ENCODE measurements around the gene DUSP12.

Gene DUSP12

DNA sequence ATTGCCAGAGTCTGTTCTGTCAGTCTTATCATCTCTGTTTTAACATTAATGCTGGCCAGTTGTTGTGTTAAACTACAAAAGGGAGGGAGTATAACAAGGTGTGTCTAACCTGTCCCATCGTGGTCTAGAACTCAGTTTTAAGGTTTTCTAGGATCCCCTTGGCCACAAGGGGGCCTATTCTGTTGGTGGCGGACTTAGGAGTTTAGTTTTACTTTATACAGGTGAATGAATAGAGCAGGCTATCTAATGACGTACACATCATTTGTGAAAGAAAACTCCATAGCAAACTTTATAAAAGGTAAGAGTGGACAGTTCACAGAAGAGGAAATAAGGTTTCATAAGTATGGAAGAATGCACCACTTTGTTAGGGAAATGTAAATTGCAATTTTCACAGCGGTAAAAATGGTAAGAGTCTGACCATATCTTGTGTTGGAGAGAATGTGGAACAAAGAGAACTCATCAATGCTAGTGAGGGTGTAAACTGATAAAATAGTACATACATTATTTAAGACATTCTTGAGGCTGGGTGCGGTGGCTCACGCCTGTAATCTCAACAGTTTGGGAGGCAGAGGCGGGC lies 14.0 kb downstream of the DUSP12 start:
- peaks cover 5% of the 10 kb centered on the region for H3K79me1 ChIP-seq (ENCODE audit: low read length)
- no peak overlapping the region for H2BK12ac ChIP-seq (ENCODE audit: low read length)
- H3K79me2 ChIP-seq (ENCODE audit: control insufficient read depth, insufficient read depth, low read length, poor library complexity) = peaks cover 4% of the 10 kb centered on the region
- no peak overlapping the region for H3K14ac ChIP-seq (ENCODE audit: low read length)
- H2BK5ac ChIP-seq (ENCODE audit: low read depth, low read length, poor library complexity) = no peak overlapping the region
- no peak overlapping the region for H2AK5ac ChIP-seq (ENCODE audit: low read length)
- H4K12ac ChIP-seq (ENCODE audit: low read depth, low read length) = no peak overlapping the region
- H3K4me1 ChIP-seq (ENCODE audit: control insufficient read depth in 1 of 2, insufficient read depth in 2 of 2, low read length in 2 of 2) = peaks cover 0 to 1% of the 10 kb centered on the region in 2 experiments
- H3K4me3 ChIP-seq (ENCODE audit: low read depth, low read length) = no peak overlapping the region
- WGBS (ENCODE audit: extremely low coverage, insufficient coverage, insufficient read length) = no CpG with 5 or more reads among the region's 7 CpGs
- no peak overlapping the region for H3K9ac ChIP-seq (ENCODE audit: low read length)
- H4K91ac ChIP-seq (ENCODE audit: low read depth, low read length) = no peak overlapping the region
- no peaks in the 10 kb centered on the region for H3K27me3 ChIP-seq (ENCODE audit: insufficient read depth, low read length)
- no peak overlapping the region for H3K23ac ChIP-seq (ENCODE audit: low read length)
- H2AFZ ChIP-seq (ENCODE audit: insufficient read depth, low read length, poor library complexity) = no peak overlapping the region
- no peak overlapping the region for H3K27ac ChIP-seq (ENCODE audit: low read depth, low read length)
- H3K9me3 ChIP-seq (ENCODE audit: insufficient read depth, low read depth, low read length) = peaks cover 3% of the 10 kb centered on the region
- peaks cover under 1 to 1% of the 10 kb centered on the region in 2 experiments for H3K36me3 ChIP-seq (ENCODE audit: control insufficient read depth in 1 of 2, insufficient read depth in 2 of 2, low read length in 2 of 2)
- H4K8ac ChIP-seq (ENCODE audit: low read depth, low read length) = no peak overlapping the region
- H3K4ac ChIP-seq (ENCODE audit: low read depth, low read length) = no peak overlapping the region
- H3K4me2 ChIP-seq (ENCODE audit: low read length) = no peak overlapping the region
- DNase-seq = peak; percentile 56 to 84
- H3K18ac ChIP-seq (ENCODE audit: low read length) = no peak overlapping the region
- H2BK120ac ChIP-seq (ENCODE audit: insufficient read depth, low read length, poor library complexity) = no peak overlapping the region

- Histone ChIP-seq H3K27ac (ENCODE audit: low read depth, low read length) (peak within 1 kb of the TSS; percentile 6), H3K9ac (ENCODE audit: low read length) (peak within 1 kb of the TSS; percentile 98), H3K79me1 (ENCODE audit: low read length) (peaks cover 5% of the 10 kb centered on the region), H2AFZ (ENCODE audit: insufficient read depth, low read length, poor library complexity) (peak within 1 kb of the TSS; percentile 98), H4K12ac (ENCODE audit: low read depth, low read length) (peak within 1 kb of the TSS; percentile 97), H3K4me2 (ENCODE audit: low read length) (peak within 1 kb of the TSS; percentile 96), H3K18ac (ENCODE audit: low read length) (peak within 1 kb of the TSS; percentile 71), H3K27me3 (ENCODE audit: insufficient read depth, low read length) (no peaks in the 10 kb centered on the region), H3K36me3 (ENCODE audit: control insufficient read depth in 1 of 2, insufficient read depth in 2 of 2, low read length in 2 of 2) (no peaks in the 10 kb centered on the region), H3K4me3 (ENCODE audit: low read depth, low read length) (peak within 1 kb of the TSS; percentile 98), H3K23ac (ENCODE audit: low read length) (peak within 1 kb of the TSS; percentile 30), H2BK120ac (ENCODE audit: insufficient read depth, low read length, poor library complexity) (peak within 1 kb of the TSS; percentile 90), H3K4ac (ENCODE audit: low read depth, low read length) (peak within 1 kb of the TSS; percentile 92), H3K4me1 (ENCODE audit: control insufficient read depth in 1 of 2, insufficient read depth in 2 of 2, low read length in 2 of 2) (peaks cover 0 to 1% of the 10 kb centered on the region in 2 experiments), H2BK12ac (ENCODE audit: low read length) (no peak within 1 kb of the TSS), H3K79me2 (ENCODE audit: control insufficient read depth, insufficient read depth, low read length, poor library complexity) (peaks cover 4% of the 10 kb centered on the region), H4K8ac (ENCODE audit: low read depth, low read length) (peak within 1 kb of the TSS; percentile 86), H2AK5ac (ENCODE audit: low read length) (no peak within 1 kb of the TSS), H3K9me3 (ENCODE audit: insufficient read depth, low read depth, low read length) (peaks cover 3% of the 10 kb centered on the region), H2BK5ac (ENCODE audit: low read depth, low read length, poor library complexity) (peak within 1 kb of the TSS; percentile 71), H4K91ac (ENCODE audit: low read depth, low read length) (peak within 1 kb of the TSS; percentile 79), H3K14ac (ENCODE audit: low read length) (peak within 1 kb of the TSS; percentile 97)
- peak; percentile 73 to 90 for DNase-seq
- WGBS (ENCODE audit: extremely low coverage, insufficient coverage, insufficient read length) = no CpG with 5 or more reads among the region's 35 CpGs
Measured at GRCh38 chr1:161766102-161766981, 16.8 kb downstream of the DUSP12 start, which contains the start of gene ATF6. ATF6 (plus strand) TSS chr1:161766320; CDS start chr1:161766361, 41 bp downstream.

- H3K4me2 ChIP-seq (ENCODE audit: low read length) = no peak overlapping the region
- H4K91ac ChIP-seq (ENCODE audit: low read depth, low read length) = no peak overlapping the region
- H3K79me2 ChIP-seq (ENCODE audit: control insufficient read depth, insufficient read depth, low read length, poor library complexity) = peaks cover 4% of the 10 kb centered on the region
- no peak overlapping the region for H3K9ac ChIP-seq (ENCODE audit: low read length)
- H3K9me3 ChIP-seq (ENCODE audit: insufficient read depth, low read depth, low read length) = peaks cover 3% of the 10 kb centered on the region
- no peak overlapping the region for H3K18ac ChIP-seq (ENCODE audit: low read length)
- H4K8ac ChIP-seq (ENCODE audit: low read depth, low read length) = no peak overlapping the region
- no peak overlapping the region for H3K23ac ChIP-seq (ENCODE audit: low read length)
- H3K27ac ChIP-seq (ENCODE audit: low read depth, low read length) = no peak overlapping the region
- H3K79me1 ChIP-seq (ENCODE audit: low read length) = peaks cover 5% of the 10 kb centered on the region
- DNase-seq = no peak
- H3K4me1 ChIP-seq (ENCODE audit: control insufficient read depth in 1 of 2, insufficient read depth in 2 of 2, low read length in 2 of 2) = peaks cover 0 to 1% of the 10 kb centered on the region in 2 experiments
- H3K36me3 ChIP-seq (ENCODE audit: control insufficient read depth in 1 of 2, insufficient read depth in 2 of 2, low read length in 2 of 2) = no peaks in the 10 kb centered on the region
- H2BK12ac ChIP-seq (ENCODE audit: low read length) = no peak overlapping the region
- no peak overlapping the region for H2BK5ac ChIP-seq (ENCODE audit: low read depth, low read length, poor library complexity)
- H3K14ac ChIP-seq (ENCODE audit: low read length) = no peak overlapping the region
- H2AFZ ChIP-seq (ENCODE audit: insufficient read depth, low read length, poor library complexity) = no peak overlapping the region
- H3K4me3 ChIP-seq (ENCODE audit: low read depth, low read length) = no peak overlapping the region
- no peak overlapping the region for H2AK5ac ChIP-seq (ENCODE audit: low read length)
- H3K4ac ChIP-seq (ENCODE audit: low read depth, low read length) = no peak overlapping the region
- H3K27me3 ChIP-seq (ENCODE audit: insufficient read depth, low read length) = no peaks in the 10 kb centered on the region
- WGBS (ENCODE audit: extremely low coverage, insufficient coverage, insufficient read length) = no CpG with 5 or more reads among the region's 5 CpGs
- no peak overlapping the region for H4K12ac ChIP-seq (ENCODE audit: low read depth, low read length)
- no peak overlapping the region for H2BK120ac ChIP-seq (ENCODE audit: insufficient read depth, low read length, poor library complexity)
Measured at GRCh38 chr1:161768461-161768860, 18.9 kb downstream of the DUSP12 start.

DNA sequence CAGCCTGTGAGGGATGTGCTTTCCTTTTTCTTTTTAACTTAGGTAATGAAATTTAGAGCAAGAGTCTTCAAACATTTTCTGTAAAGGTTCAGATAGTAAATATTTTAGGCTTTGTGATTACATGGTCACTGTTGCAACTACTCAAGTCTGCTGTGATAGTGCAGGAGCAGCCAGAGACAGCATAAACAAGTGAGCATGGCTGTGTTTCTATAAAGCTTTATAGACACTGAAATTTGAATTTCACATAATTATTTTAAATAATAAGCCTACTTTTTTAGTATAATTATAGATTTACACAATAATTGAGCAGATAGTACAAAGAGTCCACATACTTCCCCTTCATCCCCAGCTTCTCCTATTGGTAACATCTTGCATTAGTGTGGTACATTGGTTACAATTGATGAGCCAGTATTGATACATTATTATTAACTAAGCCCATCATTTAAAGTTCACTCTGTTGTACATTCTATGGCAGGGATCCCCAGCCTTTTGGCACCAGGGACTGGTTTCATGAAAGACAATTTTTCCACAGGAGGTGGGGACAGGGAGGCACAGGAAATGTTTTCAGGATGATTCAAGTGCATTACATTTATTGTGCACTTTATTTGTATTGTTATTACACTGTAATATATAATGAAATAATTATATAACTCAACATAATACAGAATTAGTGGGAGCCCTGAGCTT lies 19.5 kb downstream of the DUSP12 start:
- H4K8ac ChIP-seq (ENCODE audit: low read depth, low read length) = no peak overlapping the region
- no peak overlapping the region for H2AK5ac ChIP-seq (ENCODE audit: low read length)
- no peak overlapping the region for H3K4ac ChIP-seq (ENCODE audit: low read depth, low read length)
- no peak overlapping the region for H3K23ac ChIP-seq (ENCODE audit: low read length)
- no peak overlapping the region for H3K9ac ChIP-seq (ENCODE audit: low read length)
- H3K4me1 ChIP-seq (ENCODE audit: control insufficient read depth in 1 of 2, insufficient read depth in 2 of 2, low read length in 2 of 2) = peaks cover 0 to 1% of the 10 kb centered on the region in 2 experiments
- no peak overlapping the region for H2BK5ac ChIP-seq (ENCODE audit: low read depth, low read length, poor library complexity)
- no peak overlapping the region for H4K91ac ChIP-seq (ENCODE audit: low read depth, low read length)
- H3K79me2 ChIP-seq (ENCODE audit: control insufficient read depth, insufficient read depth, low read length, poor library complexity) = peaks cover 4% of the 10 kb centered on the region
- no peak overlapping the region for H3K18ac ChIP-seq (ENCODE audit: low read length)
- no peak overlapping the region for H3K4me3 ChIP-seq (ENCODE audit: low read depth, low read length)
- no peak overlapping the region for H3K14ac ChIP-seq (ENCODE audit: low read length)
- no peak overlapping the region for H2BK12ac ChIP-seq (ENCODE audit: low read length)
- H3K36me3 ChIP-seq (ENCODE audit: control insufficient read depth in 1 of 2, insufficient read depth in 2 of 2, low read length in 2 of 2) = no peaks in the 10 kb centered on the region
- no peak overlapping the region for H3K4me2 ChIP-seq (ENCODE audit: low read length)
- peaks cover 5% of the 10 kb centered on the region for H3K79me1 ChIP-seq (ENCODE audit: low read length)
- no peak overlapping the region for H2AFZ ChIP-seq (ENCODE audit: insufficient read depth, low read length, poor library complexity)
- no peak overlapping the region for H3K27ac ChIP-seq (ENCODE audit: low read depth, low read length)
- no peak overlapping the region for H2BK120ac ChIP-seq (ENCODE audit: insufficient read depth, low read length, poor library complexity)
- H3K9me3 ChIP-seq (ENCODE audit: insufficient read depth, low read depth, low read length) = peaks cover 3% of the 10 kb centered on the region
- no peak for DNase-seq
- H3K27me3 ChIP-seq (ENCODE audit: insufficient read depth, low read length) = no peaks in the 10 kb centered on the region
- H4K12ac ChIP-seq (ENCODE audit: low read depth, low read length) = no peak overlapping the region
